NCI-H1105 treated with DMSO at 0.1 percent for 48 hours (cell line): ENCODE data around the gene PGA3.
"Not testable (repeated sequence)": the region's sequence is repeated elsewhere in the genome, so short reads cannot be mapped to it uniquely, and the experiment has no call there.

Experiments
- DNase-seq: peaks from one replicate; lab custom pipeline; 2025; lab: John Stamatoyannopoulos, UW

PGA3 gene

GRCh38 chr11:61207636-61208310, 4.5 kb downstream of the PGA3 start:
- not testable (repeated sequence) for DNase-seq

- DNase-seq: not testable (repeated sequence)
Measured at GRCh38 chr11:61210629-61211028, 7.3 kb downstream of the PGA3 start.

- not testable (repeated sequence) for DNase-seq
Measured at GRCh38 chr11:61211327-61211952, 8.1 kb downstream of the PGA3 start.

- not testable (repeated sequence) for DNase-seq
Measured at GRCh38 chr11:61212202-61212601, 8.9 kb downstream of the PGA3 start.

GRCh38 chr11:61213711-61214324, 10.5 kb downstream of the PGA3 start:
- DNase-seq: not testable (repeated sequence)

GRCh38 chr11:61218306-61218705, 15.0 kb downstream of the PGA3 start:
- not testable (repeated sequence) for DNase-seq

- DNase-seq: not testable (repeated sequence)
Measured at GRCh38 chr11:61219016-61219415, 15.7 kb downstream of the PGA3 start.

- not testable (repeated sequence) for DNase-seq
Measured at GRCh38 chr11:61222047-61222446, 18.7 kb downstream of the PGA3 start, which contains the start of gene PGA4. Gene PGA4 (plus strand): TSS chr11:61222347. CDS start chr11:61222401, 54 bp downstream.

- not testable (repeated sequence) for DNase-seq
Measured at GRCh38 chr11:61222692-61223091, 19.4 kb downstream of the PGA3 start.

- DNase-seq: not testable (repeated sequence)
Measured at GRCh38 chr11:61226457-61227137, 23.3 kb downstream of the PGA3 start.

- DNase-seq: not testable (repeated sequence)
Measured at GRCh38 chr11:61229458-61229857, 26.1 kb downstream of the PGA3 start.

- not testable (repeated sequence) for DNase-seq
Measured at GRCh38 chr11:61231033-61231432, 27.7 kb downstream of the PGA3 start.

GRCh38 chr11:61231585-61231984, 28.3 kb downstream of the PGA3 start:
- not testable (repeated sequence) for DNase-seq

- DNase-seq: not testable (repeated sequence)
Measured at GRCh38 chr11:61232548-61233145, 29.3 kb downstream of the PGA3 start.

GRCh38 chr11:61237130-61237529, 33.8 kb downstream of the PGA3 start:
- DNase-seq: not testable (repeated sequence)

GRCh38 chr11:61240288-61240687, 37.0 kb downstream of the PGA3 start:
- not testable (repeated sequence) for DNase-seq

GRCh38 chr11:61240875-61241274, 37.6 kb downstream of the PGA3 start, which contains the start of gene PGA5:
Gene PGA5 (plus strand): TSS chr11:61241175. CDS start chr11:61241227, 52 bp downstream.
- not testable (repeated sequence) for DNase-seq

- DNase-seq: not testable (repeated sequence)
Measured at GRCh38 chr11:61241526-61241925, 38.2 kb downstream of the PGA3 start.

- DNase-seq: not testable (repeated sequence)
Measured at GRCh38 chr11:61245284-61245964, 42.1 kb downstream of the PGA3 start.

- not testable (repeated sequence) for DNase-seq
Measured at GRCh38 chr11:61248071-61248470, 44.8 kb downstream of the PGA3 start.

- DNase-seq: not testable (repeated sequence)
Measured at GRCh38 chr11:61249201-61249600, 45.9 kb downstream of the PGA3 start.
